ENCODE measurements around the gene BCKDK. TPM values are rescaled to one million over a fixed set of nuclear protein-coding genes. Genes with fewer than 3 reads are reported as not detected.

Gene BCKDK
- total RNA-seq, 4 donors from 2014 or later, result 34.5 to 52.5 (median 43.4) TPM

DNA sequence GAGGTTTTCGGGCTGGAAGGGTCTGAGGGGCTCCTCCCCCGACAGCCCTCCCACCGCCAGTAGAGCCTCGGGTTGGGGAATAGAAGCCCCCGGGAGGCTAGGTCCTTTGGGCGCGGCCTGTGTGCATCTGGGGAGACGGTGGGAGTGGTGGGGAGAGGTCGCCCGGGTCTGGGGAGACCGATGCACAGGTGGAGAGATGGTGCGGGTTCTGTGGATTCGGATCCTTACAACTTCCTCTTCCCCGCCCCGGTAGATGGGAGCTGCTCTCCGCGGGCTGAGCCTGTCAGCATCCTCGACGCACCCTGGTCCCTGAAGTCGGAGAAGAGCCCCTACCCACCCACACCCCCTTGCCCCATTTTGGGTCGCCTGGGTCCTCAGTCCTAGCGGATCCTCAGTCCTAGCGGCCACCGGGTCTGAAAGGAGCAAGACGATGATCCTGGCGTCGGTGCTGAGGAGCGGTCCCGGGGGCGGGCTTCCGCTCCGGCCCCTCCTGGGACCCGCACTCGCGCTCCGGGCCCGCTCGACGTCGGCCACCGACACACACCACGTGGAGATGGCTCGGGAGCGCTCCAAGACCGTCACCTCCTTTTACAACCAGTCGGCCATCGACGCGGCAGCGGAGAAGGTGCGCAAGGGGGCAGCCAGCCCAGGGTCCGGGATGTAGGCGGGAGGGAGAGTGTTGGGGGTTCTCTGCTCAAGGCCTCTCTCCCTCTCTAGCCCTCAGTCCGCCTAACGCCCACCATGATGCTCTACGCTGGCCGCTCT, 790 bp downstream of the BCKDK start:
- DNase-seq (ENCODE audit: low spot score) (no peak), ATAC-seq (ENCODE audit: low FRiP score) (no peak)
- no peak for TF ChIP-seq CTCF (IDR thresholded peaks at IDR 0.05)

GRCh38 chr16:31109622-31110021, 1.4 kb downstream of the BCKDK start:
- no peak for DNase-seq (ENCODE audit: low spot score)
- no peak for TF ChIP-seq CTCF (IDR thresholded peaks at IDR 0.05)
- no peak for ATAC-seq (ENCODE audit: low FRiP score)

GRCh38 chr16:31110106-31111034, 2.2 kb downstream of the BCKDK start:
- DNase-seq (ENCODE audit: low spot score) (no peak), ATAC-seq (ENCODE audit: low FRiP score) (no peak)
- TF ChIP-seq CTCF (IDR thresholded peaks at IDR 0.05), result no peak

- ATAC-seq (ENCODE audit: low FRiP score) (no peak), DNase-seq (ENCODE audit: low spot score) (no peak)
- TF ChIP-seq CTCF (IDR thresholded peaks at IDR 0.05), result no peak
Measured at GRCh38 chr16:31111881-31112466, 3.8 kb downstream of the BCKDK start.

GRCh38 chr16:31112711-31113110, 4.5 kb downstream of the BCKDK start:
- no peak for ATAC-seq (ENCODE audit: low FRiP score)
- TF ChIP-seq CTCF (IDR thresholded peaks at IDR 0.05), result no peak

DNA sequence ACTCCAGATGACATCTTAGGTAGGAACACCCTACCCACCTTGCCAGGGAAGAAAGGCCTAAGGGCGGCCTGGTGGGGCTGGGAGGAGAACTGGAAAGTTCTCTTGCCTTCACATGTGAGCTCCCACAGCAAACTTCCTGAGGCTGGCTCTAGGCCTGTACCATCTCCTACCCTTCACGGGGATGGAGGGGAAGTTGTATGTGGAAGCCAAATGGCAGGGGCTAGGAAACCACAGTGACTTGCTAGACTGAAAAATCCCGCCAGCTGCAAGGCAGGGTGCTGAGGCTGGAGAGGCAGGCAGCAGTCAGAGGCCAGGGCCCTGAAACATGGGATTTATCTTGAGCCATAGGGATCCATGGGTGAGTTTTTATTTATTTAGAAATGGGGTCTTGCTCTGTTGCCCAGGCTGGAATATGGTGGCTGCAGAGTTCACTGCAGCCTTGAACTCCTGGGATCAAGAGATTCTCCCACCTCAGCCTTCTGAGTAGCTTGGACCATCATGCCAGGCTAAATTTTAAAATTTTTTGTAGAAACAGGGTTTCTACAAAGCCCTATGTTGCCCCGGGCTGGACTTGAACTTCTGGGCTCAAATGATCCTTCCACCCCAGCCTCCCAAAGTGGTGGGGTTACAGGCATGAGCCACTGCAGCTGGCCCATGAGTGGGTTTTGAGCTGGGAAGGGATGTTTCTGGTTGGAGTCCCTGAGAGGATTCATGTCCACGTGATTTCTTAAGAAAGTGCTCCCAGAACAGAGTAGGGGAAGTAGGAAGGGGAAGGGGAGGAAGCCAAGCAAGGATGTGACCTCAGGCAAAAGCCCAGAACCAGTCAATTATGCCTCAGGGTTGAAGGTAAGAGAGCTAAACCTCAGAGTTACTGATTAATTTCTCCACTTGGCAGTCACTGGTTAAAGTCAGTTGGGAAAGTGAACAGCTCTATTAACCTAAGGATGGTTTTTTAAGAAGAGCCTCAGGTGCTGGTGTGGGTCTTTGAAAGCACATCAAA, 5.2 kb downstream of the BCKDK start:
- TF ChIP-seq CTCF (IDR thresholded peaks at IDR 0.05), result no peak
- DNase-seq (ENCODE audit: low spot score) (no peak), ATAC-seq (ENCODE audit: low FRiP score) (no peak)

More at GRCh38 chr16:31112711-31113110, 4.5 kb downstream of the BCKDK start:
- no peak for DNase-seq (ENCODE audit: low spot score)
